ENCODE data around the gene LY6G5B.
A peak's percentile ranks its signal among the peaks of the same experiment; 100 is the strongest.

LY6G5B gene

GRCh38 chr6:31663126-31663960, 6.4 kb upstream of the LY6G5B start:
- peak; percentile 45 for DNase-seq

GRCh38 chr6:31663961-31664789, 5.6 kb upstream of the LY6G5B start:
- peak; percentile 90 for DNase-seq

- peak; percentile 97 for DNase-seq
Observed at GRCh38 chr6:31664790-31665500, 4.8 kb upstream of the LY6G5B start, which contains the start of gene GPANK1. GPANK1 (minus strand) TSS chr6:31664997; CDS start chr6:31664478, 519 bp downstream.

- DNase-seq, result peak; percentile 99
Observed at GRCh38 chr6:31665501-31666336, 4.1 kb upstream of the LY6G5B start, which contains the start of gene CSNK2B. CSNK2B (plus strand) TSS chr6:31666080; CDS start chr6:31666832, 752 bp downstream.

- DNase-seq, result no peak
Observed at GRCh38 chr6:31666337-31666965, 3.3 kb upstream of the LY6G5B start.

GRCh38 chr6:31676322-31676903, 6.6 kb downstream of the LY6G5B start:
- no peak for DNase-seq

- DNase-seq, result no peak
Observed at GRCh38 chr6:31676904-31677303, 7.1 kb downstream of the LY6G5B start.

- DNase-seq, result no peak
Observed at GRCh38 chr6:31677955-31678354, 8.2 kb downstream of the LY6G5B start.

GRCh38 chr6:31680226-31681134, 10.7 kb downstream of the LY6G5B start, which contains the start of gene LY6G5C:
LY6G5C (minus strand) TSS chr6:31681067; CDS start chr6:31680373, 694 bp downstream.
- peak; percentile 85 for DNase-seq

GRCh38 chr6:31681135-31681671, 11.4 kb downstream of the LY6G5B start:
- DNase-seq, result peak; percentile 60

GRCh38 chr6:31683591-31683990, 13.8 kb downstream of the LY6G5B start:
- no peak for DNase-seq

- no peak for DNase-seq
Observed at GRCh38 chr6:31686483-31686882, 16.7 kb downstream of the LY6G5B start.

GRCh38 chr6:31687321-31687720, 17.5 kb downstream of the LY6G5B start:
- no peak for DNase-seq

GRCh38 chr6:31687860-31688693, 18.3 kb downstream of the LY6G5B start:
- DNase-seq, result no peak

GRCh38 chr6:31689249-31690110, 19.7 kb downstream of the LY6G5B start:
- no peak for DNase-seq

GRCh38 chr6:31690231-31691077, 20.7 kb downstream of the LY6G5B start:
- DNase-seq, result no peak

- no peak for DNase-seq
Observed at GRCh38 chr6:31691078-31691463, 21.3 kb downstream of the LY6G5B start.
